HEK293 (cell line): ENCODE results near the gene TSKU.

Experiments
- GLIS1 ChIP-seq: fragments of 450-650 bp; formaldehyde crosslinking; IDR thresholded peaks from 2 replicates; pipeline ENCODE4 v1.5.1; 2016; ENCODE audit warnings: missing biosample characterization, missing genetic modification characterization
- HOXD13 ChIP-seq: sonication (generic); formaldehyde crosslinking; IDR thresholded peaks from 2 replicates; pipeline ENCODE4 v1.8.0; 2022; ENCODE audit warnings: missing genetic modification reagents, borderline replicate concordance
- KLF7 ChIP-seq: fragments of 450-650 bp; formaldehyde crosslinking; IDR thresholded peaks from 2 replicates; pipeline ENCODE4 v1.5.1; 2016; ENCODE audit warnings: missing biosample characterization, missing genetic modification characterization, borderline replicate concordance
- OVOL3 ChIP-seq: fragments of 450-650 bp; formaldehyde crosslinking; IDR thresholded peaks from 2 replicates; pipeline ENCODE4 v1.5.1; 2016; ENCODE audit warnings: missing biosample characterization, missing genetic modification characterization
- PRDM1 ChIP-seq: fragments of 450-650 bp; formaldehyde crosslinking; IDR thresholded peaks from 2 replicates; pipeline ENCODE4; 2016; ENCODE audit warnings: missing biosample characterization, missing genetic modification characterization
- TRIM28 ChIP-seq: IDR thresholded peaks from 2 replicates; pipeline ENCODE4 v1.6.1; 2011; ENCODE audit warnings: low read length, control low read depth, borderline replicate concordance
- YY2 ChIP-seq: fragments of 450-650 bp; formaldehyde crosslinking; IDR thresholded peaks from 2 replicates; pipeline ENCODE4 v1.5.1; 2016; ENCODE audit warnings: missing biosample characterization, missing genetic modification characterization
- ZBTB48 ChIP-seq: fragments of 450-650 bp; formaldehyde crosslinking; IDR thresholded peaks from 2 replicates; pipeline ENCODE4 v1.5.1; 2016; ENCODE audit warnings: missing biosample characterization, missing genetic modification characterization
- ZBTB7A ChIP-seq: fragments of 450-650 bp; formaldehyde crosslinking; IDR thresholded peaks from 2 replicates; pipeline ENCODE4 v1.5.1; 2016; ENCODE audit warnings: low read depth, missing biosample characterization, missing genetic modification characterization
- ZBTB8A ChIP-seq: fragments of 450-650 bp; formaldehyde crosslinking; IDR thresholded peaks from 2 replicates; pipeline ENCODE4 v1.5.1; 2016; ENCODE audit warnings: missing biosample characterization, missing genetic modification characterization
- ZEB2 ChIP-seq: fragments of 450-650 bp; formaldehyde crosslinking; IDR thresholded peaks from 2 replicates; pipeline ENCODE4 v1.5.1; 2016; ENCODE audit warnings: missing biosample characterization, missing genetic modification characterization
- ZNF132 ChIP-seq: fragments of 450-650 bp; formaldehyde crosslinking; IDR thresholded peaks from 2 replicates; pipeline ENCODE4 v1.5.1; 2017; ENCODE audit warnings: missing biosample characterization, missing genetic modification characterization, borderline replicate concordance
- ZNF146 ChIP-seq: fragments of 450-650 bp; formaldehyde crosslinking; IDR thresholded peaks from 2 replicates; pipeline ENCODE4 v1.5.1; 2016; ENCODE audit warnings: missing biosample characterization, missing genetic modification characterization
- ZNF157 ChIP-seq: fragments of 450-650 bp; formaldehyde crosslinking; IDR thresholded peaks from 2 replicates; pipeline ENCODE4 v1.5.1; 2016; ENCODE audit warnings: missing biosample characterization, missing genetic modification characterization
- ZNF354C ChIP-seq: fragments of 450-650 bp; formaldehyde crosslinking; IDR thresholded peaks from 2 replicates; pipeline ENCODE4 v1.5.1; 2016; ENCODE audit warnings: missing biosample characterization, missing genetic modification characterization, low read depth, borderline replicate concordance
- ZNF366 ChIP-seq: fragments of 450-650 bp; formaldehyde crosslinking; conservative IDR thresholded peaks from 2 replicates; pipeline ENCODE4 v1.5.1; 2016; ENCODE audit warnings: missing biosample characterization, missing genetic modification characterization
- ZNF426 ChIP-seq: fragments of 450-650 bp; formaldehyde crosslinking; IDR thresholded peaks from 2 replicates; pipeline ENCODE4 v1.5.1; 2017; ENCODE audit warnings: missing biosample characterization, missing genetic modification characterization, mild to moderate bottlenecking, inconsistent platforms, moderate library complexity
- ZNF48 ChIP-seq: fragments of 450-650 bp; formaldehyde crosslinking; IDR thresholded peaks from 2 replicates; pipeline ENCODE4 v1.5.1; 2016; ENCODE audit warnings: missing biosample characterization, missing genetic modification characterization
- ZNF510 ChIP-seq: fragments of 450-650 bp; formaldehyde crosslinking; IDR thresholded peaks from 2 replicates; pipeline ENCODE4 v1.5.1; 2018; ENCODE audit warnings: mild to moderate bottlenecking, missing genetic modification characterization, missing biosample characterization; ENCODE audit not compliant: insufficient replicate concordance
- ZNF544 ChIP-seq: fragments of 450-650 bp; formaldehyde crosslinking; IDR thresholded peaks from 2 replicates; pipeline ENCODE4 v1.5.0; 2017; ENCODE audit warnings: missing biosample characterization, missing genetic modification characterization
- ZNF571 ChIP-seq: fragments of 450-650 bp; formaldehyde crosslinking; IDR thresholded peaks from 2 replicates; pipeline ENCODE4 v1.5.0; 2017; ENCODE audit warnings: missing biosample characterization, missing genetic modification characterization
- ZNF654 ChIP-seq: fragments of 450-650 bp; formaldehyde crosslinking; IDR thresholded peaks from 2 replicates; pipeline ENCODE4 v1.5.1; 2016; ENCODE audit warnings: low read depth, missing biosample characterization, missing genetic modification characterization
- ZNF664 ChIP-seq: fragments of 450-650 bp; formaldehyde crosslinking; IDR thresholded peaks from 2 replicates; pipeline ENCODE4 v1.5.1; 2016; ENCODE audit warnings: missing biosample characterization, missing genetic modification characterization
- ZNF701 ChIP-seq: fragments of 450-650 bp; formaldehyde crosslinking; IDR thresholded peaks from 2 replicates; pipeline ENCODE4 v1.5.1; 2016; ENCODE audit warnings: missing biosample characterization, missing genetic modification characterization
- ZNF76 ChIP-seq: fragments of 450-650 bp; formaldehyde crosslinking; IDR thresholded peaks from 2 replicates; pipeline ENCODE4; 2016; ENCODE audit warnings: low read depth, missing biosample characterization, missing genetic modification characterization, borderline replicate concordance
- ZNF792 ChIP-seq: fragments of 450-650 bp; formaldehyde crosslinking; IDR thresholded peaks from 2 replicates; pipeline ENCODE4 v1.5.1; 2016; ENCODE audit warnings: missing biosample characterization, missing genetic modification characterization
- ZXDB ChIP-seq: fragments of 450-650 bp; formaldehyde crosslinking; IDR thresholded peaks from 2 replicates; pipeline ENCODE4 v1.5.1; 2016; ENCODE audit warnings: missing biosample characterization, missing genetic modification characterization
- TF ChIP-seq, protein P1 (sequence below): fragments of 450-650 bp; formaldehyde crosslinking; IDR thresholded peaks from 2 replicates; pipeline ENCODE4 v1.5.1; 2016; ENCODE audit warnings: missing biosample characterization, missing genetic modification characterization
- TF ChIP-seq, protein P2 (sequence below): fragments of 450-650 bp; formaldehyde crosslinking; IDR thresholded peaks from 2 replicates; pipeline ENCODE4 v1.5.1; 2016; ENCODE audit warnings: missing biosample characterization, missing genetic modification characterization
- TF ChIP-seq, protein P3 (sequence below): fragments of 450-650 bp; formaldehyde crosslinking; IDR thresholded peaks from 2 replicates; pipeline ENCODE4 v1.5.1; 2017; ENCODE audit warnings: missing biosample characterization, mild to moderate bottlenecking, missing genetic modification characterization, moderate library complexity
- TF ChIP-seq, protein P4 (sequence below): fragments of 450-650 bp; formaldehyde crosslinking; IDR thresholded peaks from 2 replicates; pipeline ENCODE4 v1.5.1; 2017; ENCODE audit warnings: missing biosample characterization, missing genetic modification characterization
- TF ChIP-seq, protein P5 (sequence below): fragments of 450-650 bp; formaldehyde crosslinking; optimal IDR thresholded peaks from 2 replicates; pipeline ENCODE3; 2016; ENCODE audit warnings: missing biosample characterization, mild to moderate bottlenecking, missing genetic modification characterization

TSKU gene

DNA sequence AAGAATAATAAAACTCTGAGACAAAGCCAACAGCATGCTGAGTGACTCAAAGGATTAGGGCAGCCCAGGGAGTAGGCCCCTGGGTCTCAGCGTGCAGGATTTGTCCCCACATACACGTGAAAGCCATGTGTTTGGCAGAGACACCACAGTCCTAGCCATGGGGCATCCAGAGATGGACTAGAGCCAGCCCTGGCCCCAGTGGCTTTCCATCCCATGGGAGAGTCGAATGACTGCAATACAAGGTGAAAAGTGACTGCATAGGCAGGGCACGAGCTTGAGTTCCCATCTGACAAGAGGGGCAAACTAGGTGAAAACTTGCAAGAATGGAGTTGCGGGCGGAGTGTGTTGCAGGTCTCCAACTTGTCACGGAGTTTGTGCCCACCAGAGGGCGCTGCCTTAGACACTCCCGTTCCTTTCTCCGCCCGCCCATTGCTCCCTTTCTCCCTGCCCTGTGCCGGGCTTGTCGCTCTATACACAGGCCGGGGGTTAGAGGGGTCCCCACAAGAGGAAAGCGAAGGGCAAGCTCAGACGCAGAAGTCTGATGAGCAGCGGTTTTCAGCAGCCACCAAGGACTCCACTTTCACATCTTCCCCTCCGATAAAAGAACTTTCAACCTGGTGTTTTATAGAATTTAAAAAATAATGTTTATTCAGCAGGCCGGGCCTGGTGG, 24.2 kb downstream of the TSKU start (continued):
- TF ChIP-seq, protein P1, sequence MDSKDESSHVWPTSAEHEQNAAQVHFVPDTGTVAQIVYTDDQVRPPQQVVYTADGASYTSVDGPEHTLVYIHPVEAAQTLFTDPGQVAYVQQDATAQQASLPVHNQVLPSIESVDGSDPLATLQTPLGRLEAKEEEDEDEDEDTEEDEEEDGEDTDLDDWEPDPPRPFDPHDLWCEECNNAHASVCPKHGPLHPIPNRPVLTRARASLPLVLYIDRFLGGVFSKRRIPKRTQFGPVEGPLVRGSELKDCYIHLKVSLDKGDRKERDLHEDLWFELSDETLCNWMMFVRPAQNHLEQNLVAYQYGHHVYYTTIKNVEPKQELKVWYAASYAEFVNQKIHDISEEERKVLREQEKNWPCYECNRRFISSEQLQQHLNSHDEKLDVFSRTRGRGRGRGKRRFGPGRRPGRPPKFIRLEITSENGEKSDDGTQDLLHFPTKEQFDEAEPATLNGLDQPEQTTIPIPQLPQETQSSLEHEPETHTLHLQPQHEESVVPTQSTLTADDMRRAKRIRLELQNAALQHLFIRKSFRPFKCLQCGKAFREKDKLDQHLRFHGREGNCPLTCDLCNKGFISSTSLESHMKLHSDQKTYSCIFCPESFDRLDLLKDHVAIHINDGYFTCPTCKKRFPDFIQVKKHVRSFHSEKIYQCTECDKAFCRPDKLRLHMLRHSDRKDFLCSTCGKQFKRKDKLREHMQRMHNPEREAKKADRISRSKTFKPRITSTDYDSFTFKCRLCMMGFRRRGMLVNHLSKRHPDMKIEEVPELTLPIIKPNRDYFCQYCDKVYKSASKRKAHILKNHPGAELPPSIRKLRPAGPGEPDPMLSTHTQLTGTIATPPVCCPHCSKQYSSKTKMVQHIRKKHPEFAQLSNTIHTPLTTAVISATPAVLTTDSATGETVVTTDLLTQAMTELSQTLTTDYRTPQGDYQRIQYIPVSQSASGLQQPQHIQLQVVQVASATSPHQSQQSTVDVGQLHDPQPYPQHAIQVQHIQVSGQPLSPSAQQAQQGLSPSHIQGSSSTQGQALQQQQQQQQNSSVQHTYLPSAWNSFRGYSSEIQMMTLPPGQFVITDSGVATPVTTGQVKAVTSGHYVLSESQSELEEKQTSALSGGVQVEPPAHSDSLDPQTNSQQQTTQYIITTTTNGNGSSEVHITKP (tag by site-specific recombination) = 0 out of 2 replicates have a peak, but pooled peaks have one; percentile 11
- TF ChIP-seq GLIS1 (peak; percentile 70), ZNF132 (tag by site-specific recombination) (no peak), ZNF146 (no peak), OVOL3 (tag by site-specific recombination) (no peak), ZNF571 (no peak), ZNF157 (tag by site-specific recombination) (no peak), ZBTB7A (tag by site-specific recombination) (no peak), ZNF654 (peak; percentile 26), ZNF544 (tag by site-specific recombination) (no peak), HOXD13 (CRISPR knock-in tag) (no peak), ZNF48 (no peak), ZNF366 (tag by site-specific recombination) (0 out of 2 replicates have a peak, but pooled peaks have one; percentile 5), TRIM28 (no peak), ZNF354C (tag by site-specific recombination) (no peak), ZEB2 (tag by site-specific recombination) (no peak), PRDM1 (tag by site-specific recombination) (peak; percentile 85), ZNF792 (tag by site-specific recombination) (no peak), ZNF426 (no peak), ZXDB (tag by site-specific recombination) (no peak), ZNF510 (no peak), ZBTB48 (tag by site-specific recombination) (peak; percentile 41; the same call in 1 of the 2 replicates), ZNF76 (tag by site-specific recombination) (no peak), ZBTB8A (tag by site-specific recombination) (peak; percentile 63), KLF7 (no peak), ZNF701 (tag by site-specific recombination) (no peak), YY2 (no peak), ZNF664 (tag by site-specific recombination) (no peak)
- TF ChIP-seq, protein P2, sequence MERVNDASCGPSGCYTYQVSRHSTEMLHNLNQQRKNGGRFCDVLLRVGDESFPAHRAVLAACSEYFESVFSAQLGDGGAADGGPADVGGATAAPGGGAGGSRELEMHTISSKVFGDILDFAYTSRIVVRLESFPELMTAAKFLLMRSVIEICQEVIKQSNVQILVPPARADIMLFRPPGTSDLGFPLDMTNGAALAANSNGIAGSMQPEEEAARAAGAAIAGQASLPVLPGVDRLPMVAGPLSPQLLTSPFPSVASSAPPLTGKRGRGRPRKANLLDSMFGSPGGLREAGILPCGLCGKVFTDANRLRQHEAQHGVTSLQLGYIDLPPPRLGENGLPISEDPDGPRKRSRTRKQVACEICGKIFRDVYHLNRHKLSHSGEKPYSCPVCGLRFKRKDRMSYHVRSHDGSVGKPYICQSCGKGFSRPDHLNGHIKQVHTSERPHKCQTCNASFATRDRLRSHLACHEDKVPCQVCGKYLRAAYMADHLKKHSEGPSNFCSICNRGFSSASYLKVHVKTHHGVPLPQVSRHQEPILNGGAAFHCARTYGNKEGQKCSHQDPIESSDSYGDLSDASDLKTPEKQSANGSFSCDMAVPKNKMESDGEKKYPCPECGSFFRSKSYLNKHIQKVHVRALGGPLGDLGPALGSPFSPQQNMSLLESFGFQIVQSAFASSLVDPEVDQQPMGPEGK (tag by site-specific recombination) = 0 out of 2 replicates have a peak, but pooled peaks have one; percentile 15
- TF ChIP-seq, protein P3, sequence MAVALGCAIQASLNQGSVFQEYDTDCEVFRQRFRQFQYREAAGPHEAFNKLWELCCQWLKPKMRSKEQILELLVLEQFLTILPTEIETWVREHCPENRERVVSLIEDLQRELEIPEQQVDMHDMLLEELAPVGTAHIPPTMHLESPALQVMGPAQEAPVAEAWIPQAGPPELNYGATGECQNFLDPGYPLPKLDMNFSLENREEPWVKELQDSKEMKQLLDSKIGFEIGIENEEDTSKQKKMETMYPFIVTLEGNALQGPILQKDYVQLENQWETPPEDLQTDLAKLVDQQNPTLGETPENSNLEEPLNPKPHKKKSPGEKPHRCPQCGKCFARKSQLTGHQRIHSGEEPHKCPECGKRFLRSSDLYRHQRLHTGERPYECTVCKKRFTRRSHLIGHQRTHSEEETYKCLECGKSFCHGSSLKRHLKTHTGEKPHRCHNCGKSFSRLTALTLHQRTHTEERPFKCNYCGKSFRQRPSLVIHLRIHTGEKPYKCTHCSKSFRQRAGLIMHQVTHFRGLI (tag by site-specific recombination) = no peak
- TF ChIP-seq, protein P4, sequence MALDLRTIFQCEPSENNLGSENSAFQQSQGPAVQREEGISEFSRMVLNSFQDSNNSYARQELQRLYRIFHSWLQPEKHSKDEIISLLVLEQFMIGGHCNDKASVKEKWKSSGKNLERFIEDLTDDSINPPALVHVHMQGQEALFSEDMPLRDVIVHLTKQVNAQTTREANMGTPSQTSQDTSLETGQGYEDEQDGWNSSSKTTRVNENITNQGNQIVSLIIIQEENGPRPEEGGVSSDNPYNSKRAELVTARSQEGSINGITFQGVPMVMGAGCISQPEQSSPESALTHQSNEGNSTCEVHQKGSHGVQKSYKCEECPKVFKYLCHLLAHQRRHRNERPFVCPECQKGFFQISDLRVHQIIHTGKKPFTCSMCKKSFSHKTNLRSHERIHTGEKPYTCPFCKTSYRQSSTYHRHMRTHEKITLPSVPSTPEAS (tag by site-specific recombination) = no peak
- TF ChIP-seq, protein P5, sequence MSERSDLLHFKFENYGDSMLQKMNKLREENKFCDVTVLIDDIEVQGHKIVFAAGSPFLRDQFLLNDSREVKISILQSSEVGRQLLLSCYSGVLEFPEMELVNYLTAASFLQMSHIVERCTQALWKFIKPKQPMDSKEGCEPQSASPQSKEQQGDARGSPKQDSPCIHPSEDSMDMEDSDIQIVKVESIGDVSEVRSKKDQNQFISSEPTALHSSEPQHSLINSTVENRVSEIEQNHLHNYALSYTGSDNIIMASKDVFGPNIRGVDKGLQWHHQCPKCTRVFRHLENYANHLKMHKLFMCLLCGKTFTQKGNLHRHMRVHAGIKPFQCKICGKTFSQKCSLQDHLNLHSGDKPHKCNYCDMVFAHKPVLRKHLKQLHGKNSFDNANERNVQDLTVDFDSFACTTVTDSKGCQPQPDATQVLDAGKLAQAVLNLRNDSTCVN (tag by site-specific recombination) = no peak
